Right cardiac atrium (tissue), 5 donors: Measurements from ENCODE around the gene CLPSL2. TPM values are rescaled to one million over a fixed set of nuclear protein-coding genes. Genes with fewer than 3 reads are reported as not detected.
"Not testable (repeated sequence)": the region's sequence is repeated elsewhere in the genome, so short reads cannot be mapped to it uniquely, and the experiment has no call there.

Experiments
- ATAC-seq, 2 donors: fragments of 200-7000 bp; cut with Tn5 transposase; one replicate each; pipeline versions ENCODE4 v1.8.0 to v1.9.1; 2020; ENCODE audit warnings: moderate library complexity in 2 of 2, mild to moderate bottlenecking in 1 of 2
- DNase-seq, 3 donors: peaks; one replicate each; pipeline ENCODE4 v3.0.0-alpha.2; 2020
- H3K27ac ChIP-seq: one replicate; pipeline ENCODE4 v1.5.1; 2013; ENCODE audit warnings: mild to moderate bottlenecking, low read length, control low read depth, moderate library complexity
- H3K27me3 ChIP-seq: one replicate; pipeline ENCODE4 v1.6.1; 2013; ENCODE audit not compliant: control insufficient read depth, insufficient read depth
- H3K4me1 ChIP-seq: one replicate; pipeline ENCODE4 v1.6.1; 2013; ENCODE audit warnings: low read length; ENCODE audit not compliant: control insufficient read depth, insufficient read depth
- H3K4me3 ChIP-seq: one replicate; pipeline ENCODE4 v1.5.1; 2013; ENCODE audit warnings: low read length, control low read depth
- H3K9me3 ChIP-seq: one replicate; pipeline ENCODE4 v1.6.1; 2013; ENCODE audit warnings: low read length; ENCODE audit not compliant: control insufficient read depth
- WGBS: extraction: QIAGEN DNeasy Blood & Tissue Kit; methylation state at CpG from one replicate; pipeline ENCODE4 v1.1.7; 2013; 5-methylcytosine and 5-hydroxymethylcytosine counted together
- intact Hi-C, 4 donors: fragments of 100-400 bp; cut with DNase I; formaldehyde crosslinking; loops; one replicate each; pipeline versions ENCODE4 v1.11.0 to v1.14.0; 2022 to 2023
- polyA plus RNA-seq: library from polyadenylated mRNA; stranded (reverse); fragments of 200-250 nt; gene quantifications from one replicate; pipeline ENCODE4 v1.2.3, GENCODE V29; 2013
- total RNA-seq, 4 donors: library from RNA; stranded (reverse); fragmentation: NEBNext Ultra II Directional; extraction: Animal tissue kit (Norgen Biotek cat#: 25700); gene quantifications; one replicate each; pipeline ENCODE4 v1.2.1, GENCODE V29; 2021
- donor health status: healthy with polysubstance abuse.
- donor health status: DM: no; HTN: yes; CAD: no.
- donor health status: DM: no; HTN: no; CAD: no.
- donor health status: DM: no; HTN: yes; CAD: no; lungs with severe emphysema.
- donor health status: DM: yes; HTN: yes; CAD: no.

Gene CLPSL2
- total and polyA plus RNA-seq, 5 donors = not detected

DNA sequence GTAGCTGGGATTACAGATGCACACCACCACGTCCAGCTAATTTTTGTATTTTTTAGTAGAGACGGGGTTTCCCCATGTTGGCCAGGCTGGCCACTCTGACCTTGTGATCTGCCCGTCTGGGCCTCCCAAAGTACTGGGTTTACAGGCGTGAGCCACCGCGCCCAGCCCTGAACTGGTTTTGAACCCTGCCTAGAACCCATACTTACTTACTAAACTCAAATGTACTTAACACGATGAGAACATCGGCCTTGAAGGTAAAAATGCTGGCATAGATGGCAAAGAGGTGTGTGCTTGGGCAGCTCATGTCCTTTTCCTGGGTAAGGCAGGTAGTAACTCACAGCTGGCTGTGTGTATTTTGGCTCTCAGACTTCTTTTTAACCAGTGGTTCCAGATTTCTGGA lies 42.8 kb upstream of the CLPSL2 start:
- DNase-seq (no peak), ATAC-seq (no peak)
- Histone ChIP-seq H3K9me3 (no peaks in the 10 kb centered on the region), H3K27ac (peak overlapping the region; percentile 41), H3K4me1 (peaks cover 24% of the 10 kb centered on the region), H3K4me3 (no peak overlapping the region), H3K27me3 (no peaks in the 10 kb centered on the region)
- 93% methylated on average over 8 of the region's 8 CpGs for WGBS
- intact Hi-C loops = loop anchor here in 2 of 4 donors (2.0 to 5.0 kb wide), 2 partner anchors 45 to 46 kb away; partner anchors contain the start of gene FKBP5 (in 2 of the 2)

- intact Hi-C loops = loop anchor here in 1 of 4 donors (5.0 kb wide), 1 partner anchor 47 kb away; the partner anchor contains the start of gene FKBP5
- H3K27ac ChIP-seq, H3K27me3 ChIP-seq, H3K4me3 ChIP-seq, H3K9me3 ChIP-seq, ATAC-seq, DNase-seq: not testable (repeated sequence)
- WGBS = 93% methylated on average over 12 of the region's 12 CpGs
- peaks cover 17% of the 10 kb centered on the region for H3K4me1 ChIP-seq
Observed at GRCh38 chr6:35734319-35734718, 42.1 kb upstream of the CLPSL2 start.

DNA sequence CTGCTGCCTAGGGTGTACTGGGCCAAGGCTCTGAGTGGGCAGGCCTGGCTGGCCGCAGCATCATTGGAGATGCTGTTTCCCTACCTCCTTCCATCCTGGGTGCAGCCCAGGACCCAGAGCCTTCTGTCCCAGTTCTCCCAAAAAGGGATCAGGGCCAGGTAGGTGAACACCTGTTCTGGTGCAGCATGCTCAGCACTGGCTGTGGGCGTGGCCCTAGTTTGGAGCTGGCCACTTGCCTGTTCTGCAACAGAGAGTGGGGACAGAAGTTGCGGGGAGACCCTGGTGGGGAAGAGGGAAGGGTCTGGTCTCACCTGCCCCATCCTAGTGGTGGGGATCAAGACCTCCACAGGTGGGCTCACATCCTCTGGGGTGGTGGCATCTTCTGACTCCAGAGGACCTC lies 40.9 kb upstream of the CLPSL2 start:
- Histone ChIP-seq H3K4me3 (no peak overlapping the region), H3K27ac (no peak overlapping the region), H3K4me1 (peaks cover 12% of the 10 kb centered on the region), H3K27me3 (no peaks in the 10 kb centered on the region), H3K9me3 (no peaks in the 10 kb centered on the region)
- peak in 1 of 3 donors; percentile 61 for DNase-seq
- no peak for ATAC-seq
- 93% methylated on average over 3 of the region's 3 CpGs for WGBS
- intact Hi-C loops = loop anchor here in 2 of 4 donors (5.0 kb wide), 2 partner anchors 153 to 213 kb away; no protein-coding TSS in a partner anchor

DNA sequence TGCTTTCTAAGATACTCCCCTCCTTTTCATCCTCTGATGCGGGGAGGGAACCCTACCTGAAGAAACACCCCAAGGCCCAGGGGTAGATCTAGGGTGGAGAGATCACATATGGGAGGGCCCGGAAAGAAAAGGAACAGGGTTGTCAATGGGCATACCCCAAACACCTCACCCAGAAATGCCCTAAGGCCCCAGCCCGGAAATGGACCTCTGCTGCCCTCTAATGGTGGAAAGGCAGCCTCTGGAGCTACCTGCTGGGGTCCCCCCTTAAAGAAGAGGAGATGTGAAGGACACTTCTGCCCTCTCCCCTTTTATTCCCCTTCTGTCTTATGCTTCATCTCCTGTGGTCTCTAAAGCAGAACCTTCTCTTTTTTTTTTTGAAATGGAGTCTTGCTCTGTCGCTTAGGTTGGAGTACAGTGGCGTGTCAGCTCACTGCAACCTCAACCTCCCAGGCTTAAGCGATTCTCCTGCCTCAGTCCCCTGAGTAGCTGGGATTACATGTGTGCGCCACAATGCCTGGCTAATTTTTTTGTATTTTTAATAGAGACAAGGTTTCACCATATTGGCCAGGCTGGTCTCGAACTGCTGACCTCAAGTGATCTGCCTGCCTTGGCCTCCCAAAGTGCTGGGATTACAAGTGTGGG lies 40.0 kb upstream of the CLPSL2 start:
- ATAC-seq = peak; percentile 17 to 23
- peak; percentile 65 to 89 (median 86) for DNase-seq
- 65% methylated on average over 8 of the region's 8 CpGs for WGBS
- intact Hi-C loops = loop anchor here (2.0 to 5.0 kb wide), 5 partner anchors 152 to 214 kb away; no protein-coding TSS in a partner anchor
- Histone ChIP-seq H3K4me1 (peaks cover 12% of the 10 kb centered on the region), H3K27ac (no peak overlapping the region), H3K4me3 (no peak overlapping the region), H3K9me3 (no peaks in the 10 kb centered on the region), H3K27me3 (no peaks in the 10 kb centered on the region)

DNA sequence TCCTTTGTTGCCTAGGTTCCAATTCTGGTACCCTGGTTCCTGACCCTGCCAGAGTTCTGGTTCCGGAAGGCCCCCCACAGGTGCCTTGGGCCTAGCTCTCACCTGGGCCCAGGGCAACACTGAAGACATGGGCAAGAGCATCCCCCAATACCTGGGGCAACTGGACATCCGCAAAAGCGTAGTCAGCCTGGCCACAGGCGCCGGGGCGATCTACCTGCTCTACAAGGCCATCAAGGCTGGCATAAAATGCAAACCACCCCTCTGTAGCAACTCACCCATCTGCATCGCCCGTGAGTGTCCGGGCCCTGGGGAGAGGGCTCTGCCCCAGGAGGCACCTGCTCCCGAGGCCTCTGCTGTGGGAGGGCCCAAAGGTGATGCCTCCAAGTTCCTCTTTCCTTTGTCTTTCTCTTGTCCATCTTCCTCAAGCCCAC lies 39.4 kb upstream of the CLPSL2 start, which contains the start of gene ARMC12:
TSS of gene ARMC12 (plus strand) at position 51 of the 431 bp plus-strand sequence. CDS start at position 128, 77 bp downstream.
- Histone ChIP-seq H3K4me3 (no peak within 1 kb of the TSS), H3K27ac (no peak within 1 kb of the TSS), H3K4me1 (peaks cover 12% of the 10 kb centered on the region), H3K9me3 (no peaks in the 10 kb centered on the region), H3K27me3 (no peaks in the 10 kb centered on the region)
- ATAC-seq = peak in 1 of 2 donors; percentile 0
- DNase-seq = peak in 2 of 3 donors; percentile 37 to 43
- intact Hi-C loops = loop anchor here (1.0 to 5.0 kb wide), 6 partner anchors 152 to 215 kb away; no protein-coding TSS in a partner anchor
- 93% methylated on average over 10 of the region's 10 CpGs for WGBS

DNA sequence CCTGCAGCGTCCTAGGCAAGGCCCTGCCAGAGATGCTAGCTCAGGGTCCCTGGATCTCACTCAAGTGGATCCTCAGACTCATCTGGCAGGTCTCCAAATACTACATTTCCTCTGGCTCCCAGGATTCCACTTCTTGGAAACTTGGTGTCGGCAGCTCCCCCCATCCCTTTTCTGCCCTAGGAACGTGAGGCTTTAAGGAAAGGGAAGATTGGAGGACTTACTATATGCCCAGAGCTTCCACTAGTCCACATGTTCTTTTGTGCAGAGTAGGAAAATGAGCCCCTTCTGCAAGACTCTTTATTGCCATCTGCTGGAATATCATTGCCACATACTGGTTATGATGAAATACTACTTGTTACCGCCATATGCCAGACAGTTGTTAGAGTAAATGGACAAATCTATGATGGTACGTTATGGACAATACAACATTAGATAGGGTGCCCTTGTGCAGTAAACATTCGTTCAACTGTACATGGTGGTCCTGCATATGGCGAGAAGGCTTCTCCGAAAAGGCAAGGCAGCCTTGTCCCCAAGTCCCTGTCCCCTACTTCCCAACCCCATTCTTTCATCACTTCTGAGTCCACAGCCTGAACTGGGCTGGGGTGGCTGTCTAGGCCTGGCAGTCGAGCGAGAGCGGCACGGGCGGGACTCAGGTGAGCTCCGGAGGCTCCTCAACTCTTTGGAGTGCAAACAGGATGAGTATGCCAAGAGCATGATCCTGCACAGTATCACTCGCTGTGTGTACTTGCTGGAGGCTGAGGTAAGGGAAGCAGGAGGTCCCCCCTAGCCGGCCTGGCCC lies 38.8 kb upstream of the CLPSL2 start:
- peak; percentile 78 to 81 for ATAC-seq

GRCh38 chr6:35739645-35740524 lies 36.5 kb upstream of the CLPSL2 start:
- intact Hi-C loops = loop anchor here in 2 of 4 donors (2.0 to 5.0 kb wide), 3 partner anchors 157 to 218 kb away; no protein-coding TSS in a partner anchor
- Histone ChIP-seq H3K27ac (peak overlapping the region; percentile 76), H3K27me3 (no peaks in the 10 kb centered on the region), H3K4me3 (no peak overlapping the region), H3K4me1 (peaks cover 4% of the 10 kb centered on the region), H3K9me3 (no peaks in the 10 kb centered on the region)
- DNase-seq (no peak), ATAC-seq (peak in 1 of 2 donors; percentile 39)
- 53% methylated on average over 5 of the region's 5 CpGs for WGBS

More for the DNA sequence above, 38.8 kb upstream of the CLPSL2 start:
- Histone ChIP-seq H3K27me3 (no peaks in the 10 kb centered on the region), H3K4me3 (no peak overlapping the region), H3K4me1 (peaks cover 8% of the 10 kb centered on the region), H3K27ac (no peak overlapping the region), H3K9me3 (no peaks in the 10 kb centered on the region)
- 56% methylated on average over 16 of the region's 16 CpGs for WGBS
- intact Hi-C loops = loop anchor here (1.0 to 5.0 kb wide), 6 partner anchors 153 to 215 kb away; no protein-coding TSS in a partner anchor
- peak in 2 of 3 donors; percentile 1 to 54 for DNase-seq

DNA sequence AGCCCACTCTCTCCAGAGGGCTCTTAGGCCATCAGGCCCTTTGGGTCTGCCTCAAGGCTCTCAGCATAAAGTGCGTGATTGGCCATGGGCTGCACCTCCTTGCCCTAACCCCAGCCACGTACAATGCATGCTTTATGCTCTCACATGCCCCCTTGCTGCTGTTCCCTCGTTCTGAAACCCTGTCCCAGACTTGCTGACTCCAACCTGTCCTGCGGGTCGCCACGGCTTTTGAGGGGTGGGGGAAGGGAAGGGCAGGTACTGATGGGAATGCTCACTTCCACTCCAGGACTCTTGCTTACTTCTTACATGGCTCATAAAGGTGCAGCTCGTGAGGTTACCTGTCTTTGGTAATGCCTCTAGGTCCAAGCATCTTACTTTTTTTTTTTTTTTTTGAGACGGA lies 33.6 kb upstream of the CLPSL2 start:
- Histone ChIP-seq H3K4me3 (no peak overlapping the region), H3K27me3 (no peaks in the 10 kb centered on the region), H3K27ac (no peak overlapping the region), H3K4me1 (no peaks in the 10 kb centered on the region), H3K9me3 (no peaks in the 10 kb centered on the region)
- 58% methylated on average over 8 of the region's 8 CpGs for WGBS
- intact Hi-C loops = no loop called here
- no peak for DNase-seq
- no peak for ATAC-seq

DNA sequence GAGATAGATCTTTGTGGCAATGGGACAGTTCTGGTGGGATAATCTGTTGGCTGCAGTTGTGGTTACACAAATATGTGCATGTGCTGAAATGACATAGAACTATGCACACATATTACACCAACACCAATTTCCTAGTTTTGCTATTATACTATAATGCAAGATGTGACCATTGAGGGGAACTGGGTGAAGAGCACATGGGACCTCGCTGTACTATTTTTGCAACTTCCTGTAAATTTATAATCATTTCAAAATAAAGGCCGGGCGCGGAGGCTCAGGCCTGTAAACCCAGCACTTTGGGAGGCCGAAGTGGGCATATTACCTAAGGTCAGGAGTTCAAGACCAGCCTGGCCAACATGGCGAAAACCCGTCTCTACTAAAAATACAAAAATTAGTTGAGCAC lies 30.9 kb upstream of the CLPSL2 start:
- H3K4me3 ChIP-seq = no peak overlapping the region
- H3K9me3 ChIP-seq = no peaks in the 10 kb centered on the region
- intact Hi-C loops = no loop called here
- H3K27me3 ChIP-seq = no peaks in the 10 kb centered on the region
- ATAC-seq (no peak), DNase-seq (no peak)
- no peaks in the 10 kb centered on the region for H3K4me1 ChIP-seq
- 86% methylated on average over 7 of the region's 7 CpGs for WGBS
- no peak overlapping the region for H3K27ac ChIP-seq

DNA sequence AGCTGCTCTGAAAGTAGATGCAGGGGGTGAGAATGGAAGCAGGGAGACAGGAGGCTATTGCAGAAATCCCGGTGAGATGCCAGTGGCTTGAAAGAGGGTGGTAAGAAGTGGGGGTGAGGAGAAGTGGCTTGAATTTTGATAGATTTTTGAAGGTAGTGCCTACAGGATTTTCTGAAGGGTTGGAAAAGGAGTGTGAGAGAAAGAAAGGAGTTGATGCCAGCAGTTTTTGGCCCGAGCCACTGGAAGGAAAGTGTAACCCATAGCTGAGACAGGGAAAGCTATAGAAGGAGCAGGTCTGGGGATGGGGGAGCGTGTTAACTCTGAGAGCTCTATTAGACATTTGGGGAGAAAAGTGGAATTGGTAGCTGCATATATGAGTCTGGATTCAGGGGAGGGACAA lies 29.9 kb upstream of the CLPSL2 start:
- DNase-seq (no peak), ATAC-seq (no peak)
- no peak overlapping the region for H3K27ac ChIP-seq
- no peaks in the 10 kb centered on the region for H3K9me3 ChIP-seq
- no peak overlapping the region for H3K4me3 ChIP-seq
- H3K4me1 ChIP-seq = no peaks in the 10 kb centered on the region
- H3K27me3 ChIP-seq = no peaks in the 10 kb centered on the region
- 83% methylated on average over 3 of the region's 3 CpGs for WGBS
- intact Hi-C loops = no loop called here
